Measurements from ENCODE around the gene UBR4. TPM values are rescaled to one million over a fixed set of nuclear protein-coding genes. Genes with fewer than 3 reads are reported as not detected.

UBR4 gene
- polyA plus RNA-seq, 1 of the 3 experiments (the other 2 are of a cell fraction), result 68.7 TPM

DNA sequence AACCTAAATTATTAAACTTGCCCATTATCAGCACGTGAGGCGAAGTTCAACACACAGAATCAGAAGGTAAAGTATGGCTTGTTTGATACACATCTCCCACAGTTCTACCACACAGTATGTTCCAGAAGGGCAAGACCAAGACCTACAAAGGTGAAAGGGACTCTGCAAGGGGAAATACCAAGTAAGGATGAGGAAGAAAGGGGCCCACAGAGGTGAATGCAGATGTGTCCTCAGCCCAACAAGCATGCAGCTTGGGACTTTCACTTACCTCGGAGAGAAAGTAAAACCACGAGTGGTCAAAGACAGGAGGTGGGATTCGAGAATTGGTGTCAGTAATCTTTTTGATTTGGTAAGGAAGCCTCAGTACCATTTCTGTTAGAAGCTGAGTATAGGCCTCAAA, 85.8 kb downstream of the UBR4 start:
- Histone ChIP-seq H2AFZ (ENCODE audit: low read depth) (no peak overlapping the region), H3F3A (replicated peaks; ENCODE audit: insufficient read depth) (no peaks in the 10 kb centered on the region), H3K79me2 (ENCODE audit: insufficient read depth) (no peaks in the 10 kb centered on the region; the same call in 1 of the 2 replicates), H3K27me3 (ENCODE audit: insufficient read depth) (no peaks in the 10 kb centered on the region), H3K27ac (ENCODE audit: low read depth in 2 of 2, low read length in 1 of 2) (no peak overlapping the region), H3K36me3 (replicated peaks in 1 of 2; ENCODE audit: control insufficient read depth in 1 of 2, insufficient read depth in 2 of 2, low read length in 1 of 2) (peaks cover 87 to 97% of the 10 kb centered on the region in 2 experiments), H3K9me2 (no peaks in the 10 kb centered on the region), H3K9ac (no peak overlapping the region), H3K4me1 (ENCODE audit: control insufficient read depth in 1 of 2, insufficient read depth in 2 of 2, low read depth in 1 of 2, low read length in 1 of 2) (no peaks in the 10 kb centered on the region), H4K20me1 (ENCODE audit: insufficient read depth) (no peaks in the 10 kb centered on the region), H3K4me3 (ENCODE audit: low read depth in 2 of 2, low read length in 1 of 2) (no peak overlapping the region), H3K4me2 (no peak overlapping the region), H3K9me3 (no peaks in the 10 kb centered on the region)
- POLR2A ChIA-PET, result no interaction called here
- no peak for DNase-seq
- CTCF ChIA-PET, result interaction anchor here (0.8 to 1.9 kb wide), 3 partner anchors 11 to 54 kb away, joined by 3 to 12 read pairs (median 4); no protein-coding TSS in a partner anchor
- 94% methylated on average over 5 of the region's 5 CpGs for WGBS (ENCODE audit: low lambda C conversion rate)
- TF ChIP-seq EP300 (IDR thresholded peaks at IDR 0.05; ENCODE audit: borderline replicate concordance in 1 of 2, low read depth in 1 of 2, low read length in 1 of 2), result no peak
- TF ChIP-seq SIN3A (IDR thresholded peaks at IDR 0.05; ENCODE audit: borderline replicate concordance, low read depth, low read length), result no peak
- TF ChIP-seq, protein P1, sequence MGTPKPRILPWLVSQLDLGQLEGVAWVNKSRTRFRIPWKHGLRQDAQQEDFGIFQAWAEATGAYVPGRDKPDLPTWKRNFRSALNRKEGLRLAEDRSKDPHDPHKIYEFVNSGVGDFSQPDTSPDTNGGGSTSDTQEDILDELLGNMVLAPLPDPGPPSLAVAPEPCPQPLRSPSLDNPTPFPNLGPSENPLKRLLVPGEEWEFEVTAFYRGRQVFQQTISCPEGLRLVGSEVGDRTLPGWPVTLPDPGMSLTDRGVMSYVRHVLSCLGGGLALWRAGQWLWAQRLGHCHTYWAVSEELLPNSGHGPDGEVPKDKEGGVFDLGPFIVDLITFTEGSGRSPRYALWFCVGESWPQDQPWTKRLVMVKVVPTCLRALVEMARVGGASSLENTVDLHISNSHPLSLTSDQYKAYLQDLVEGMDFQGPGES (IDR thresholded peaks at IDR 0.05; ENCODE audit: low read depth, low read length), result no peak
- TF ChIP-seq FOXJ3 (CRISPR knock-in tag; IDR thresholded peaks at IDR 0.05), result no peak
- TF ChIP-seq YY1 (IDR thresholded peaks at IDR 0.05; ENCODE audit: low read depth), result no peak
- TF ChIP-seq RCOR1 (IDR thresholded peaks at IDR 0.05; ENCODE audit: low read length), result no peak

DNA sequence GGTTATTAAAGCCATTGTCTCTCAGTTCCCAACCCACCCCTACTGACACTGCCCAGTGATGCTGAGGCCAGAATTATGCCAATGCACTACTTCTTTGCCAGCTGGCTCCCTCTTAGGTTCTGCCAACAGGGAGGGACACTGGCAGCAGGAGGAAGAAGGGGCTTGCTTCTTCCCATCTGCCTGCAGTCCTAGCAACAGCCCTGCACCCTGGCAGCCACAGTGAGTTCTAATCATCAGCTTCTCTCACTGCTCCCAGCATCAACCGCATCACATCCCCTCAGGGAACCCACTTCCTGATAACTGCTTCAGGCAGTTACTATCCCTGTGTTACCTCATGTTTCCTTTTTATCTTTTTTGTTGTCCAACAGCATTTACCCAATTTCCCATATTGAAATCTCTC, 86.2 kb downstream of the UBR4 start:
- POLR2A ChIA-PET, result no interaction called here
- H3K27me3 ChIP-seq (ENCODE audit: insufficient read depth), result no peaks in the 10 kb centered on the region
- no peak overlapping the region for H3K27ac ChIP-seq (ENCODE audit: low read depth in 2 of 2, low read length in 1 of 2)
- no peak overlapping the region for H3K9ac ChIP-seq
- TF ChIP-seq, protein P2, sequence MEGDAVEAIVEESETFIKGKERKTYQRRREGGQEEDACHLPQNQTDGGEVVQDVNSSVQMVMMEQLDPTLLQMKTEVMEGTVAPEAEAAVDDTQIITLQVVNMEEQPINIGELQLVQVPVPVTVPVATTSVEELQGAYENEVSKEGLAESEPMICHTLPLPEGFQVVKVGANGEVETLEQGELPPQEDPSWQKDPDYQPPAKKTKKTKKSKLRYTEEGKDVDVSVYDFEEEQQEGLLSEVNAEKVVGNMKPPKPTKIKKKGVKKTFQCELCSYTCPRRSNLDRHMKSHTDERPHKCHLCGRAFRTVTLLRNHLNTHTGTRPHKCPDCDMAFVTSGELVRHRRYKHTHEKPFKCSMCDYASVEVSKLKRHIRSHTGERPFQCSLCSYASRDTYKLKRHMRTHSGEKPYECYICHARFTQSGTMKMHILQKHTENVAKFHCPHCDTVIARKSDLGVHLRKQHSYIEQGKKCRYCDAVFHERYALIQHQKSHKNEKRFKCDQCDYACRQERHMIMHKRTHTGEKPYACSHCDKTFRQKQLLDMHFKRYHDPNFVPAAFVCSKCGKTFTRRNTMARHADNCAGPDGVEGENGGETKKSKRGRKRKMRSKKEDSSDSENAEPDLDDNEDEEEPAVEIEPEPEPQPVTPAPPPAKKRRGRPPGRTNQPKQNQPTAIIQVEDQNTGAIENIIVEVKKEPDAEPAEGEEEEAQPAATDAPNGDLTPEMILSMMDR (IDR thresholded peaks at IDR 0.05), result no peak
- TF ChIP-seq MXI1 (IDR thresholded peaks at IDR 0.05; ENCODE audit: low read depth, low read length) (no peak), SMC3 (IDR thresholded peaks at IDR 0.05; ENCODE audit: low read depth, low read length) (no peak), POLR2AphosphoS5 (IDR thresholded peaks at IDR 0.05; ENCODE audit: low read depth, low read length) (no peak), TCF12 (IDR thresholded peaks at IDR 0.05) (no peak), USF1 (IDR thresholded peaks at IDR 0.05; ENCODE audit: borderline replicate concordance, low read depth) (no peak)
- TF ChIP-seq, protein P3, sequence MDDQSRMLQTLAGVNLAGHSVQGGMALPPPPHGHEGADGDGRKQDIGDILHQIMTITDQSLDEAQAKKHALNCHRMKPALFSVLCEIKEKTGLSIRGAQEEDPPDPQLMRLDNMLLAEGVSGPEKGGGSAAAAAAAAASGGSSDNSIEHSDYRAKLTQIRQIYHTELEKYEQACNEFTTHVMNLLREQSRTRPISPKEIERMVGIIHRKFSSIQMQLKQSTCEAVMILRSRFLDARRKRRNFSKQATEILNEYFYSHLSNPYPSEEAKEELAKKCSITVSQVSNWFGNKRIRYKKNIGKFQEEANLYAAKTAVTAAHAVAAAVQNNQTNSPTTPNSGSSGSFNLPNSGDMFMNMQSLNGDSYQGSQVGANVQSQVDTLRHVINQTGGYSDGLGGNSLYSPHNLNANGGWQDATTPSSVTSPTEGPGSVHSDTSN (IDR thresholded peaks at IDR 0.05), result no peak
- no peak overlapping the region for H3K4me3 ChIP-seq (ENCODE audit: low read depth in 2 of 2, low read length in 1 of 2)
- H3K9me2 ChIP-seq, result no peaks in the 10 kb centered on the region
- H3K36me3 ChIP-seq (replicated peaks in 1 of 2; ENCODE audit: control insufficient read depth in 1 of 2, insufficient read depth in 2 of 2, low read length in 1 of 2), result peaks cover 88 to 97% of the 10 kb centered on the region in 2 experiments
- H4K20me1 ChIP-seq (ENCODE audit: insufficient read depth), result no peaks in the 10 kb centered on the region
- H3F3A ChIP-seq (replicated peaks; ENCODE audit: insufficient read depth), result no peaks in the 10 kb centered on the region
- H2AFZ ChIP-seq (ENCODE audit: low read depth), result no peak overlapping the region
- no peaks in the 10 kb centered on the region for H3K9me3 ChIP-seq
- H3K4me1 ChIP-seq (ENCODE audit: control insufficient read depth in 1 of 2, insufficient read depth in 2 of 2, low read depth in 1 of 2, low read length in 1 of 2), result no peaks in the 10 kb centered on the region
- H3K79me2 ChIP-seq (ENCODE audit: insufficient read depth), result no peaks in the 10 kb centered on the region; the same call in 1 of the 2 replicates
- DNase-seq, result no peak
- H3K4me2 ChIP-seq, result no peak overlapping the region
- WGBS (ENCODE audit: low lambda C conversion rate), result 72% methylated on average over 1 of the region's 1 CpG
- CTCF ChIA-PET, result interaction anchor here (0.8 to 2.9 kb wide), 4 partner anchors 11 to 211 kb away, joined by 3 to 19 read pairs (median 6); no protein-coding TSS in a partner anchor
